GM12878 (cell line): ENCODE measurements around the gene RACK1. TPM values are rescaled to one million over a fixed set of nuclear protein-coding genes. Genes with fewer than 3 reads are reported as not detected.

Source experiments
- ATF3 ChIP-seq: IDR thresholded peaks from 2 replicates; pipeline ENCODE4 v1.6.1; 2011; ENCODE audit warnings: low read depth, mild to moderate bottlenecking, low read length, moderate library complexity, borderline replicate concordance; ENCODE audit errors: extremely low read depth
- CBFB ChIP-seq: IDR thresholded peaks from 2 replicates; pipeline ENCODE4 v1.6.1; 2016; ENCODE audit warnings: antibody characterized with exemption, low read depth
- CBX3 ChIP-seq: fragments of 200-600 bp; sonication (generic); IDR thresholded peaks from 2 replicates; pipeline ENCODE4 v1.6.1; 2016; ENCODE audit warnings: low read depth, borderline replicate concordance
- CEBPB ChIP-seq, 2 experiments: fragments of 150-350 bp in 1 of 2; IDR thresholded peaks; 2 replicates each; pipeline ENCODE4 v1.6.1; 2012 to 2014; ENCODE audit warnings: low read depth in 2 of 2, low read length in 2 of 2, borderline replicate concordance in 1 of 2, inconsistent platforms in 1 of 2
- CHD4 ChIP-seq: fragments of 200-600 bp; sonication (generic); IDR thresholded peaks from 2 replicates; pipeline ENCODE4 v1.6.1; 2016; ENCODE audit warnings: mild to moderate bottlenecking
- CREB1 ChIP-seq: IDR thresholded peaks from 2 replicates; pipeline ENCODE4 v1.6.1; 2012; ENCODE audit warnings: low read depth, mild to moderate bottlenecking, inconsistent platforms
- HSF1 ChIP-seq: fragments of 150-350 bp; IDR thresholded peaks from 2 replicates; pipeline ENCODE4 v1.6.1; 2014; ENCODE audit warnings: mild to moderate bottlenecking, low read depth, low read length
- MYB ChIP-seq: fragments of 150-350 bp; IDR thresholded peaks from 2 replicates; pipeline ENCODE4 v1.6.1; 2014; ENCODE audit warnings: mild to moderate bottlenecking, low read depth, low read length, borderline replicate concordance
- NR2C2 ChIP-seq: IDR thresholded peaks from 2 replicates; pipeline ENCODE4 v1.6.1; 2011; ENCODE audit warnings: borderline replicate concordance, low read depth; ENCODE audit not compliant: control insufficient read depth, insufficient read length
- POLR2AphosphoS5 ChIP-seq: IDR thresholded peaks from 2 replicates; pipeline ENCODE4 v1.6.1; 2011; ENCODE audit warnings: mild to moderate bottlenecking, low read length, inconsistent platforms
- RFX5 ChIP-seq: IDR thresholded peaks from 2 replicates; pipeline ENCODE4 v1.6.1; 2011; ENCODE audit warnings: low read depth, low read length, improper control_type of control experiment
- SP1 ChIP-seq: IDR thresholded peaks from one replicate; pipeline ENCODE4 v1.6.1; 2011; ENCODE audit warnings: low read depth, low read length
- STAT3 ChIP-seq: IDR thresholded peaks from 2 replicates; pipeline ENCODE4 v1.6.1; 2011; ENCODE audit warnings: low read depth, low read length, improper control_type of control experiment
- SUPT20H ChIP-seq: IDR thresholded peaks from 2 replicates; pipeline ENCODE4 v1.6.1; 2011; ENCODE audit warnings: low read depth, mild to moderate bottlenecking, low read length, moderate library complexity, borderline replicate concordance; ENCODE audit not compliant: control insufficient read depth
- TCF3 ChIP-seq: IDR thresholded peaks from 2 replicates; pipeline ENCODE4 v1.6.1; 2012; ENCODE audit warnings: low read depth, mild to moderate bottlenecking, low read length, borderline replicate concordance; ENCODE audit not compliant: insufficient read depth
- YY1 ChIP-seq: IDR thresholded peaks from 2 replicates; pipeline ENCODE4 v1.6.1; 2011; ENCODE audit warnings: low read depth, mild to moderate bottlenecking, low read length
- ZBTB40 ChIP-seq: fragments of 450-650 bp; IDR thresholded peaks from 2 replicates; pipeline ENCODE4 v1.6.1; 2016; ENCODE audit warnings: mild to moderate bottlenecking, moderate library complexity, borderline replicate concordance
- ZNF622 ChIP-seq: fragments of 450-650 bp; IDR thresholded peaks from 2 replicates; pipeline ENCODE4 v1.6.1; 2017; ENCODE audit warnings: mild to moderate bottlenecking, inconsistent platforms
- ZNF687 ChIP-seq: fragments of 450-650 bp; IDR thresholded peaks from 2 replicates; pipeline ENCODE4 v1.6.1; 2017; ENCODE audit warnings: mild to moderate bottlenecking, moderate library complexity
- polyA plus RNA-seq, 11 experiments: library from polyadenylated mRNA; depleted of rRNA in 4 of 11; unstranded in 6 of 11; stranded (reverse) in 5 of 11; fragments of >200 nt; fragmentation: Nextera tagmentation in 4 of 11; fragmentation: Illumina TruSeq in 1 of 11; extraction: Ambion mirVana in 4 of 11; extraction: Trizol in 1 of 11; gene quantifications; 1 replicate in 1 of 11; 2 replicates in 10 of 11; pipeline versions ENCODE4 v1.2.1 to v1.2.3, GENCODE V29; 2011 to 2016; ENCODE audit warnings: inconsistent platforms in 2 of 11, missing spikeins in 2 of 11, low read depth in 1 of 11
- total RNA-seq, 4 experiments: library from RNA; depleted of rRNA in 3 of 4; stranded (reverse); fragments of >200 nt in 3 of 4; fragmentation: Illumina TruSeq in 1 of 4; extraction: Trizol in 1 of 4; gene quantifications; 2 replicates each; pipeline versions ENCODE4 v1.2.1 to v1.2.3, GENCODE V29; 2013 to 2021

Gene RACK1
- total and polyA plus RNA-seq, 10 of the 15 experiments (the other 5 are each of a cell fraction or from before 2014, with no cell fraction given) = 1,365 to 6,584 (median 4,167) TPM

- TF ChIP-seq TCF3 (no peak), CHD4 (no peak), POLR2AphosphoS5 (peak; percentile 99), ZNF687 (peak; percentile 70), CREB1 (peak; percentile 70), ATF3 (no peak), CEBPB (IDR thresholded peaks at IDR 0.05; ENCODE audit: borderline replicate concordance in 1 of 2, low read depth in 2 of 2, low read length in 2 of 2) (no peak), STAT3 (no peak), ZNF622 (no peak), CBFB (peak; percentile 96), CBX3 (no peak), SP1 (peak; percentile 33), YY1 (peak; percentile 100), RFX5 (0 out of 2 replicates have a peak, but pooled peaks have one; percentile 15), SUPT20H (no peak), HSF1 (no peak), MYB (no peak; the same call in 1 of the 2 replicates), NR2C2 (no peak), ZBTB40 (peak; percentile 96)
These were observed at the start of gene RACK1 (continued) for GRCh38 chr5:181243564-181244343.
